Measurements from ENCODE around the gene OPA1. TPM values are rescaled to one million over a fixed set of nuclear protein-coding genes. Genes with fewer than 3 reads are reported as not detected.

OPA1 gene
- total and polyA plus RNA-seq, 7 donors = 29.4 to 129 (median 73.4) TPM

- no peak for DNase-seq
- no peak for ATAC-seq
- H3K36me3 ChIP-seq (ENCODE audit: insufficient read depth in 1 of 2, low read depth in 1 of 2) = peaks cover 11 to 99% of the 10 kb centered on the region in 2 donors
- no peak overlapping the region for H3K27ac ChIP-seq
- no peak overlapping the region for H3K4me3 ChIP-seq
- H3K9me3 ChIP-seq = no peaks in the 10 kb centered on the region
- intact Hi-C loops (cut with DNase I) = no loop called here
- no peaks in the 10 kb centered on the region for H3K27me3 ChIP-seq (ENCODE audit: insufficient read depth in 3 of 3, low read length in 2 of 3)
- no peak for TF ChIP-seq CTCF (IDR thresholded peaks at IDR 0.05)
- H3K4me1 ChIP-seq = no peaks in the 10 kb centered on the region
- WGBS, 3 donors = 85 to 87% (median 86%) methylated on average over 2 of the region's 2 CpGs
These were observed 55.6 kb downstream of the OPA1 start for GRCh38 chr3:193648542-193649076.

- no peak for TF ChIP-seq CTCF (IDR thresholded peaks at IDR 0.05)
- WGBS, 3 donors = 94 to 99% (median 97%) methylated on average over 2 of the region's 2 CpGs
- Histone ChIP-seq H3K36me3 (ENCODE audit: insufficient read depth in 1 of 2, low read depth in 1 of 2) (peaks cover 11 to 98% of the 10 kb centered on the region in 2 donors), H3K27ac (no peak overlapping the region), H3K4me3 (no peak overlapping the region), H3K4me1 (no peaks in the 10 kb centered on the region), H3K9me3 (no peaks in the 10 kb centered on the region), H3K27me3 (ENCODE audit: insufficient read depth in 3 of 3, low read length in 2 of 3) (no peaks in the 10 kb centered on the region)
- intact Hi-C loops (cut with DNase I) = no loop called here
- DNase-seq (no peak), ATAC-seq (no peak)
These were observed 57.6 kb downstream of the OPA1 start for GRCh38 chr3:193650585-193650984.

GRCh38 chr3:193655831-193656433 lies 62.9 kb downstream of the OPA1 start:
- Histone ChIP-seq H3K27me3 (ENCODE audit: insufficient read depth in 3 of 3, low read length in 2 of 3) (no peaks in the 10 kb centered on the region), H3K9me3 (no peaks in the 10 kb centered on the region), H3K36me3 (ENCODE audit: insufficient read depth in 1 of 2, low read depth in 1 of 2) (peaks cover 0 to 98% of the 10 kb centered on the region in 2 donors), H3K4me3 (no peak overlapping the region), H3K4me1 (no peaks in the 10 kb centered on the region), H3K27ac (no peak overlapping the region)
- intact Hi-C loops (cut with DNase I) = no loop called here
- DNase-seq (no peak), ATAC-seq (no peak)
- TF ChIP-seq CTCF (IDR thresholded peaks at IDR 0.05) = no peak
- 70 to 80% (median 80%) methylated on average over 4 of the region's 4 CpGs for WGBS, 3 donors

- Histone ChIP-seq H3K27me3 (ENCODE audit: insufficient read depth in 3 of 3, low read length in 2 of 3) (no peaks in the 10 kb centered on the region), H3K4me1 (no peaks in the 10 kb centered on the region), H3K36me3 (ENCODE audit: insufficient read depth in 1 of 2, low read depth in 1 of 2) (peaks cover 3 to 99% of the 10 kb centered on the region in 2 donors), H3K27ac (no peak overlapping the region), H3K4me3 (no peak overlapping the region), H3K9me3 (no peaks in the 10 kb centered on the region)
- ATAC-seq (no peak), DNase-seq (no peak)
- TF ChIP-seq CTCF (IDR thresholded peaks at IDR 0.05) = no peak
- intact Hi-C loops (cut with DNase I) = no loop called here
- 92 to 95% (median 92%) methylated on average over 3 of the region's 3 CpGs for WGBS, 3 donors
These were observed 63.4 kb downstream of the OPA1 start for GRCh38 chr3:193656445-193656844.

GRCh38 chr3:193656878-193657282 lies 63.9 kb downstream of the OPA1 start:
- no peak for DNase-seq
- TF ChIP-seq CTCF (IDR thresholded peaks at IDR 0.05) = no peak
- Histone ChIP-seq H3K4me3 (no peak overlapping the region), H3K9me3 (no peaks in the 10 kb centered on the region), H3K36me3 (ENCODE audit: insufficient read depth in 1 of 2, low read depth in 1 of 2) (peaks cover 3 to 99% of the 10 kb centered on the region in 2 donors), H3K4me1 (no peaks in the 10 kb centered on the region), H3K27ac (no peak overlapping the region), H3K27me3 (ENCODE audit: insufficient read depth in 3 of 3, low read length in 2 of 3) (no peaks in the 10 kb centered on the region)
- no peak for ATAC-seq
- 91% methylated on average over 6 of the region's 6 CpGs for WGBS, 3 donors
- intact Hi-C loops (cut with DNase I) = no loop called here

All from psoas muscle (tissue), 8 donors.